Measurements from ENCODE around the gene TRAF1. TPM values are rescaled to one million over a fixed set of nuclear protein-coding genes. Genes with fewer than 3 reads are reported as not detected.

TRAF1 gene
- total and polyA plus RNA-seq, 2 donors (not counting 1 experiment from before 2014, with no cell fraction given): 0.58 to 3.8 TPM

GRCh38 chr9:120872791-120873502 is 53.6 kb downstream of the TRAF1 start:
- Histone ChIP-seq H3K4me3 (replicated peaks in 1 of 4; ENCODE audit: control extremely low read depth in 1 of 4, insufficient read depth in 1 of 4, low read depth in 3 of 4, low read length in 4 of 4) (no peak overlapping the region), H3K79me2 (ENCODE audit: control insufficient read depth, insufficient read depth, low read length) (peaks cover 15% of the 10 kb centered on the region), H3K36me3 (ENCODE audit: control insufficient read depth, insufficient read depth, low read length) (peaks cover 11% of the 10 kb centered on the region), H3K27me3 (ENCODE audit: control insufficient read depth, insufficient read depth, low read length) (no peaks in the 10 kb centered on the region), H3K27ac (ENCODE audit: insufficient read depth, low read length) (no peak overlapping the region), H3K4me2 (ENCODE audit: extremely low read depth, insufficient read depth, low read length) (no peak overlapping the region), H3K9me3 (ENCODE audit: control insufficient read depth, insufficient read depth, low read depth, low read length) (no peaks in the 10 kb centered on the region), H4K20me1 (ENCODE audit: control insufficient read depth, extremely low read depth, insufficient read depth, low read length) (no peaks in the 10 kb centered on the region), H3K9ac (ENCODE audit: insufficient read depth, low read length) (no peak overlapping the region), H2AFZ (ENCODE audit: low read length) (no peak overlapping the region), H3K4me1 (ENCODE audit: control insufficient read depth, extremely low read depth, insufficient read depth, low read length) (peaks cover 16% of the 10 kb centered on the region)
- TF ChIP-seq CTCF (conservative IDR thresholded peaks at IDR 0.05 in 1 of 2, IDR thresholded peaks at IDR 0.05 in 1 of 2; ENCODE audit: low read depth in 1 of 2, low read length in 2 of 2) (no peak), EZH2 (IDR thresholded peaks at IDR 0.05; ENCODE audit: low read length, missing control alignments) (no peak)
- no peak for DNase-seq (ENCODE audit: low read depth in 2 of 2)

- Histone ChIP-seq H3K4me2 (ENCODE audit: extremely low read depth, insufficient read depth, low read length) (no peak overlapping the region), H4K20me1 (ENCODE audit: control insufficient read depth, extremely low read depth, insufficient read depth, low read length) (no peaks in the 10 kb centered on the region), H3K27ac (ENCODE audit: insufficient read depth, low read length) (no peak overlapping the region), H3K9ac (ENCODE audit: insufficient read depth, low read length) (no peak overlapping the region), H3K79me2 (ENCODE audit: control insufficient read depth, insufficient read depth, low read length) (peaks cover 6% of the 10 kb centered on the region), H3K4me3 (replicated peaks in 1 of 4; ENCODE audit: control extremely low read depth in 1 of 4, insufficient read depth in 1 of 4, low read depth in 3 of 4, low read length in 4 of 4) (no peak overlapping the region), H3K36me3 (ENCODE audit: control insufficient read depth, insufficient read depth, low read length) (peaks cover 19% of the 10 kb centered on the region), H3K27me3 (ENCODE audit: control insufficient read depth, insufficient read depth, low read length) (no peaks in the 10 kb centered on the region), H2AFZ (ENCODE audit: low read length) (no peak overlapping the region), H3K4me1 (ENCODE audit: control insufficient read depth, extremely low read depth, insufficient read depth, low read length) (peaks cover 10% of the 10 kb centered on the region), H3K9me3 (ENCODE audit: control insufficient read depth, insufficient read depth, low read depth, low read length) (no peaks in the 10 kb centered on the region)
- no peak for DNase-seq (ENCODE audit: low read depth in 2 of 2)
- TF ChIP-seq EZH2 (IDR thresholded peaks at IDR 0.05; ENCODE audit: low read length, missing control alignments) (no peak), CTCF (conservative IDR thresholded peaks at IDR 0.05 in 1 of 2, IDR thresholded peaks at IDR 0.05 in 1 of 2; ENCODE audit: low read depth in 1 of 2, low read length in 2 of 2) (no peak)
Measured at GRCh38 chr9:120870206-120870605, 56.4 kb downstream of the TRAF1 start.

GRCh38 chr9:120869726-120870125 is 56.9 kb downstream of the TRAF1 start:
- Histone ChIP-seq H3K4me1 (ENCODE audit: control insufficient read depth, extremely low read depth, insufficient read depth, low read length) (peaks cover 10% of the 10 kb centered on the region), H3K9me3 (ENCODE audit: control insufficient read depth, insufficient read depth, low read depth, low read length) (no peaks in the 10 kb centered on the region), H3K9ac (ENCODE audit: insufficient read depth, low read length) (no peak overlapping the region), H3K36me3 (ENCODE audit: control insufficient read depth, insufficient read depth, low read length) (peaks cover 19% of the 10 kb centered on the region), H3K27me3 (ENCODE audit: control insufficient read depth, insufficient read depth, low read length) (no peaks in the 10 kb centered on the region), H3K79me2 (ENCODE audit: control insufficient read depth, insufficient read depth, low read length) (peaks cover 2% of the 10 kb centered on the region), H3K27ac (ENCODE audit: insufficient read depth, low read length) (peak overlapping the region; percentile 40), H3K4me2 (ENCODE audit: extremely low read depth, insufficient read depth, low read length) (no peak overlapping the region), H2AFZ (ENCODE audit: low read length) (no peak overlapping the region), H4K20me1 (ENCODE audit: control insufficient read depth, extremely low read depth, insufficient read depth, low read length) (no peaks in the 10 kb centered on the region), H3K4me3 (replicated peaks in 1 of 4; ENCODE audit: control extremely low read depth in 1 of 4, insufficient read depth in 1 of 4, low read depth in 3 of 4, low read length in 4 of 4) (no peak overlapping the region)
- TF ChIP-seq CTCF (conservative IDR thresholded peaks at IDR 0.05 in 1 of 2, IDR thresholded peaks at IDR 0.05 in 1 of 2; ENCODE audit: low read depth in 1 of 2, low read length in 2 of 2): no peak
- TF ChIP-seq EZH2 (IDR thresholded peaks at IDR 0.05; ENCODE audit: low read length, missing control alignments): no peak
- no peak for DNase-seq (ENCODE audit: low read depth in 2 of 2)
